GM21528 (cell line): ENCODE results near the gene CHSY1.
"Not testable (repeated sequence)": the region's sequence is repeated elsewhere in the genome, so short reads cannot be mapped to it uniquely, and the experiment has no call there.

Experiments
- ATAC-seq: cut with Tn5 transposase; IDR thresholded peaks from one replicate; pipeline ENCODE4 v1.9.1; 2021; ENCODE audit warnings: mild to moderate bottlenecking, moderate library complexity; ENCODE audit not compliant: unreplicated experiment, low FRiP score

Gene CHSY1

GRCh38 chr15:101251830-101252820 is at the start of gene CHSY1:
CHSY1 (minus strand) TSS chr15:101252048; CDS start chr15:101251456, 592 bp downstream.
- peak; percentile 77 for ATAC-seq

GRCh38 chr15:101296418-101297405 is 44.9 kb upstream of the CHSY1 start:
- ATAC-seq, result no peak

- no peak for ATAC-seq
These were observed 43.8 kb upstream of the CHSY1 start for GRCh38 chr15:101295607-101296161.

GRCh38 chr15:101294731-101295606 is 43.1 kb upstream of the CHSY1 start, which contains the start of gene SNRPA1:
SNRPA1 (minus strand) TSS chr15:101295248; CDS start chr15:101295178, 70 bp downstream.
- ATAC-seq, result peak; percentile 83

GRCh38 chr15:101293122-101293521 is 41.3 kb upstream of the CHSY1 start:
- no peak for ATAC-seq

GRCh38 chr15:101288905-101289513 is 37.2 kb upstream of the CHSY1 start:
- no peak for ATAC-seq

- ATAC-seq, result not testable (repeated sequence)
These were observed 35.5 kb upstream of the CHSY1 start for GRCh38 chr15:101287342-101287741.

- no peak for ATAC-seq
These were observed 34.7 kb upstream of the CHSY1 start for GRCh38 chr15:101286471-101287114.

GRCh38 chr15:101283931-101284330 is 32.1 kb upstream of the CHSY1 start:
- no peak for ATAC-seq

- ATAC-seq, result no peak
These were observed 28.2 kb upstream of the CHSY1 start for GRCh38 chr15:101280007-101280406.

- no peak for ATAC-seq
These were observed 26.2 kb upstream of the CHSY1 start for GRCh38 chr15:101277943-101278564.

- peak; percentile 92 for ATAC-seq
These were observed 25.4 kb upstream of the CHSY1 start, which contains the start of gene SELENOS for GRCh38 chr15:101277038-101277822. SELENOS (minus strand) TSS chr15:101277485; CDS start chr15:101277417, 68 bp downstream.

- ATAC-seq, result peak; percentile 32
These were observed 24.7 kb upstream of the CHSY1 start for GRCh38 chr15:101276501-101277037.

- ATAC-seq, result peak; percentile 33
These were observed 23.2 kb upstream of the CHSY1 start for GRCh38 chr15:101275018-101275417.

GRCh38 chr15:101273534-101273933 is 21.7 kb upstream of the CHSY1 start:
- no peak for ATAC-seq

- ATAC-seq, result no peak
These were observed 20.7 kb upstream of the CHSY1 start for GRCh38 chr15:101272584-101272983.
